GM12878 (cell line): ENCODE data around the gene ZNF385A.

ENCODE experiments used
- BHLHE40 ChIP-seq, 2 experiments: fragments of 450-650 bp in 1 of 2; IDR thresholded peaks; 2 replicates each; pipeline ENCODE4 v1.6.1; 2011 to 2017; ENCODE audit warnings: low read depth in 2 of 2, borderline replicate concordance in 1 of 2, improper control_type of control experiment in 1 of 2, low read length in 1 of 2, mild to moderate bottlenecking in 1 of 2
- RELA ChIP-seq: fragments of 450-650 bp; IDR thresholded peaks from 2 replicates; pipeline ENCODE4 v1.8.0; 2014; ENCODE audit warnings: borderline replicate concordance; ENCODE audit not compliant: partially characterized antibody
- RUNX3 ChIP-seq: IDR thresholded peaks from 2 replicates; pipeline ENCODE4 v1.6.1; 2012; ENCODE audit warnings: low read length, inconsistent platforms
- TAF1 ChIP-seq: IDR thresholded peaks from 2 replicates; pipeline ENCODE4 v1.6.1; 2011; ENCODE audit warnings: mild to moderate bottlenecking, low read depth, low read length, borderline replicate concordance
- YY1 ChIP-seq: IDR thresholded peaks from 2 replicates; pipeline ENCODE4 v1.6.1; 2011; ENCODE audit warnings: low read depth, mild to moderate bottlenecking, low read length
- TF ChIP-seq, protein P1 (sequence below), 3 experiments: IDR thresholded peaks in 2 of 3; conservative IDR thresholded peaks in 1 of 3; 2 replicates each; pipeline ENCODE4 v1.5.1; 2011; ENCODE audit warnings: low read depth in 3 of 3, low read length in 3 of 3, mild to moderate bottlenecking in 3 of 3, control low read depth in 2 of 3, moderate library complexity in 2 of 3, inconsistent platforms in 1 of 3, mixed read lengths in 1 of 3; ENCODE audit not compliant: control insufficient read depth in 2 of 3, insufficient read depth in 1 of 3; ENCODE audit errors: extremely low read depth in 1 of 3

DNA sequence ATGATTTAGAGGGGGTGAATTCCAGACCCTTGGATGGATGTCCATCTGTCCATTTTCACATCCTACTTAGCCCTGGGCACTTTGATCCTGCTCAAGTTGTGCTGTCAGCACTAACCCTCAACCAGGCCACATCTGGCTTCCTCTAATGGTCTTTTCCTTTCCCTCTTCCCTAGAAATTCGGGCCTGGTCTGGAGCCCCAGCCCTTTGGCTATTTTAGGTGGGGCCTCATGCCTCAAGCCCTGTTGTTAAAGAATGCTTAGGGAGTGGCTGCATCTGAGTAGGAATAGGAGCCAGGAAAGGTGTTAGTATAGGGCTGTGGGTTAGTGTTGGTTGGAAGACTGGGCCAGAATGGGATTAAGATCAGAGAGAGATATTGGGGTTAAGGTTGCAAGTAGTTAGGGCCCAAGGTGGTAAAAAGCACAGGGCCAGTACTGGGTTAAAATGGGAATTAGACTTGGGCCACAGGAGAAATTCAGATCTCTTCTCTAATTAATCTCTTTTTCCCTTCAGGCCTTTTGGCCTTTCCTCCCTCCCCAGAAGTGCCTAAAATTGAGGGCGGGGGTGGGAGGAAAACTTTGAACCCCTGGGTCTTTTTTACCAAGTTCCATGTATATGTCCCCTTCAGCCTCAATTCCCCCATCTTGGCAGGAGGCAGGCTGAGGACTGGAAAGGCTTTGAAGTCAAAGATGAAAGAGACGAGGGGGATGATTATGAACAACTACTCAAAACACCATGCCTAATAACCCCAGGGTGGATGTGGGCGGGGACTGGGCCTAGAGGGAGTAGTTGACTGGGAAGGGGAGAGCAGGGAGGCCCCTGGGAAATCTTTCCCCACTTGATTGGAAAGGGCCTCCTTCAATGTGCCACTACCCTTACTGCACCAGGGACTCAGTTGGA lies 4.0 kb upstream of the ZNF385A start:
- TF ChIP-seq RUNX3, result no peak
- TF ChIP-seq RELA, result no peak
- no peak for TF ChIP-seq TAF1
- TF ChIP-seq BHLHE40 (IDR thresholded peaks at IDR 0.05; ENCODE audit: borderline replicate concordance in 1 of 2, low read depth in 2 of 2, low read length in 1 of 2), result no peak
- TF ChIP-seq, protein P1, sequence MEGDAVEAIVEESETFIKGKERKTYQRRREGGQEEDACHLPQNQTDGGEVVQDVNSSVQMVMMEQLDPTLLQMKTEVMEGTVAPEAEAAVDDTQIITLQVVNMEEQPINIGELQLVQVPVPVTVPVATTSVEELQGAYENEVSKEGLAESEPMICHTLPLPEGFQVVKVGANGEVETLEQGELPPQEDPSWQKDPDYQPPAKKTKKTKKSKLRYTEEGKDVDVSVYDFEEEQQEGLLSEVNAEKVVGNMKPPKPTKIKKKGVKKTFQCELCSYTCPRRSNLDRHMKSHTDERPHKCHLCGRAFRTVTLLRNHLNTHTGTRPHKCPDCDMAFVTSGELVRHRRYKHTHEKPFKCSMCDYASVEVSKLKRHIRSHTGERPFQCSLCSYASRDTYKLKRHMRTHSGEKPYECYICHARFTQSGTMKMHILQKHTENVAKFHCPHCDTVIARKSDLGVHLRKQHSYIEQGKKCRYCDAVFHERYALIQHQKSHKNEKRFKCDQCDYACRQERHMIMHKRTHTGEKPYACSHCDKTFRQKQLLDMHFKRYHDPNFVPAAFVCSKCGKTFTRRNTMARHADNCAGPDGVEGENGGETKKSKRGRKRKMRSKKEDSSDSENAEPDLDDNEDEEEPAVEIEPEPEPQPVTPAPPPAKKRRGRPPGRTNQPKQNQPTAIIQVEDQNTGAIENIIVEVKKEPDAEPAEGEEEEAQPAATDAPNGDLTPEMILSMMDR (IDR thresholded peaks at IDR 0.05 in 2 of 3, conservative IDR thresholded peaks at IDR 0.05 in 1 of 3; ENCODE audit: control insufficient read depth in 2 of 3, extremely low read depth in 1 of 3, insufficient read depth in 1 of 3, low read depth in 3 of 3, low read length in 3 of 3), result no peak
- TF ChIP-seq YY1, result no peak
